PC-3 (cell line): Measurements from ENCODE around the gene STK39. TPM values are rescaled to one million over a fixed set of nuclear protein-coding genes. Genes with fewer than 3 reads are reported as not detected.

Experiments
- ATAC-seq: fragments of 200-7000 bp; cut with Tn5 transposase; 2 replicates; pipeline ENCODE4 v1.9.1; 2020; ENCODE audit warnings: mild to moderate bottlenecking, moderate library complexity
- BruUV-seq: library from RNA; stranded (reverse); fragments of 400-500 nt; replicated peaks from 2 replicates; lab custom pipeline; 2021; lab: Mats Ljungman, UMichigan
- CTCF ChIA-PET: fragments of 300-600 bp; sonication (Branson Sonifier 250); formaldehyde crosslinking; loops from one replicate; lab custom pipeline; 2022; ENCODE audit warnings: antibody characterized with exemption; lab: Charles Lee
- POLR2A ChIA-PET: fragments of 300-600 bp; sonication (Branson Sonifier 250); formaldehyde crosslinking; loops from one replicate; lab custom pipeline; 2022; ENCODE audit warnings: antibody characterized with exemption; ENCODE audit not compliant: unreplicated experiment; lab: Charles Lee
- DNase-seq: peaks from one replicate; pipeline ENCODE4 v3.0.0-alpha.2; 2015
- H2AFZ ChIP-seq: fragments of 300-600 bp; sonication (generic); 2 replicates; pipeline ENCODE4 v1.6.0; 2016; ENCODE audit warnings: antibody characterized with exemption, low read length
- H3F3A ChIP-seq: fragments of 300-600 bp; sonication (generic); one replicate; pipeline ENCODE4 v1.6.0; 2017; ENCODE audit warnings: antibody characterized with exemption, low read length, control low read depth, mild to moderate bottlenecking; ENCODE audit not compliant: unreplicated experiment
- H3K27ac ChIP-seq: fragments of 300-600 bp; sonication (generic); 2 replicates; pipeline ENCODE4 v1.5.1; 2016; ENCODE audit warnings: mild to moderate bottlenecking, low read length
- H3K27me3 ChIP-seq: fragments of 300-600 bp; sonication (generic); 2 replicates; pipeline ENCODE4 v1.6.1; 2016; ENCODE audit warnings: low read length, mixed read lengths
- H3K36me3 ChIP-seq: fragments of 300-600 bp; sonication (generic); 2 replicates; pipeline ENCODE4 v1.6.1; 2016; ENCODE audit warnings: low read depth, mixed run types, low read length, mixed read lengths
- H3K4me1 ChIP-seq: fragments of 300-600 bp; sonication (generic); 2 replicates; pipeline ENCODE4 v1.5.1; 2016; ENCODE audit warnings: low read length; ENCODE audit not compliant: insufficient read depth
- H3K4me2 ChIP-seq: fragments of 300-600 bp; sonication (generic); 2 replicates; pipeline ENCODE4 v1.6.0; 2016; ENCODE audit warnings: low read length
- H3K4me3 ChIP-seq: fragments of 300-600 bp; sonication (generic); 2 replicates; pipeline ENCODE4 v1.5.1; 2016; ENCODE audit warnings: mild to moderate bottlenecking, low read length, mixed read lengths
- H3K79me2 ChIP-seq: fragments of 300-600 bp; sonication (generic); 2 replicates; pipeline ENCODE4 v1.6.1; 2017; ENCODE audit warnings: low read length, mixed read lengths
- H3K9ac ChIP-seq: fragments of 300-600 bp; sonication (generic); 2 replicates; pipeline ENCODE4 v1.6.0; 2016; ENCODE audit warnings: mild to moderate bottlenecking, low read length
- H3K9me2 ChIP-seq: fragments of 300-600 bp; sonication (generic); replicated peaks from 2 replicates; pipeline ENCODE4 v1.6.1; 2016; ENCODE audit warnings: mixed run types, low read length, mixed read lengths
- H3K9me3 ChIP-seq: fragments of 300-600 bp; sonication (generic); 2 replicates; pipeline ENCODE4 v1.6.1; 2016; ENCODE audit warnings: low read length, mixed read lengths
- H4K20me1 ChIP-seq: fragments of 300-600 bp; sonication (generic); 2 replicates; pipeline ENCODE4 v1.6.1; 2016; ENCODE audit warnings: low read length, mixed read lengths
- CTCF ChIP-seq: fragments of 300-600 bp; sonication (generic); conservative IDR thresholded peaks from 2 replicates; pipeline ENCODE4 v1.5.1; 2017; ENCODE audit warnings: antibody characterized with exemption, low read depth, mild to moderate bottlenecking, low read length
- EZH2 ChIP-seq: fragments of 300-600 bp; sonication (generic); IDR thresholded peaks from one replicate; pipeline ENCODE4 v1.6.1; 2017; ENCODE audit warnings: antibody characterized with exemption, mild to moderate bottlenecking, low read length; ENCODE audit not compliant: unreplicated experiment
- EZH2phosphoT487 ChIP-seq: fragments of 300-600 bp; sonication (generic); IDR thresholded peaks from 2 replicates; pipeline ENCODE4 v1.6.1; 2018; ENCODE audit warnings: mild to moderate bottlenecking, antibody characterized with exemption, low read length, borderline replicate concordance
- intact Hi-C: fragments of 100-400 bp; cut with micrococcal nuclease; formaldehyde crosslinking; loops from 2 replicates; pipeline ENCODE4 v1.9.0; 2023
- total RNA-seq: library from RNA; depleted of rRNA; stranded (reverse); fragments of >200 nt; gene quantifications from 2 replicates; pipeline ENCODE4 v1.2.3, GENCODE V29; 2014

Gene STK39
- total RNA-seq, 1 experiment from 2014 or later = 17.9 TPM

- no peak for ATAC-seq
- no peaks in the 10 kb centered on the region for H3K9me2 ChIP-seq
- no peaks in the 10 kb centered on the region for H3K36me3 ChIP-seq
- no peak overlapping the region for H3K9ac ChIP-seq
- POLR2A ChIA-PET = no interaction called here
- H3K79me2 ChIP-seq = peaks cover 44% of the 10 kb centered on the region
- H3K4me1 ChIP-seq = peaks cover under 1% of the 10 kb centered on the region; the same call in 1 of the 2 replicates
- TF ChIP-seq EZH2 = no peak
- TF ChIP-seq CTCF = no peak
- TF ChIP-seq EZH2phosphoT487 = no peak
- H3K4me3 ChIP-seq = no peak overlapping the region
- H3F3A ChIP-seq = no peaks in the 10 kb centered on the region
- intact Hi-C loops = no loop called here
- no peaks in the 10 kb centered on the region for H3K27me3 ChIP-seq
- CTCF ChIA-PET = no interaction called here
- no peaks in the 10 kb centered on the region for H4K20me1 ChIP-seq
- no peaks in the 10 kb centered on the region for H3K9me3 ChIP-seq
- H2AFZ ChIP-seq = no peak overlapping the region
- DNase-seq = no peak
- BruUV-seq = no TSS peak
- no peak overlapping the region for H3K27ac ChIP-seq
- no peak overlapping the region for H3K4me2 ChIP-seq
Measured at GRCh38 chr2:168222088-168222487, 25.3 kb downstream of the STK39 start.

- no peak for TF ChIP-seq EZH2
- no peak for TF ChIP-seq CTCF
- no peak for TF ChIP-seq EZH2phosphoT487
- no peak for DNase-seq
- H3K9ac ChIP-seq = no peak overlapping the region
- H2AFZ ChIP-seq = no peak overlapping the region
- ATAC-seq = no peak; the same call in 1 of the 2 replicates
- POLR2A ChIA-PET = no interaction called here
- H3K4me3 ChIP-seq = no peak overlapping the region
- H3K27me3 ChIP-seq = no peaks in the 10 kb centered on the region
- BruUV-seq = no TSS peak
- H3K4me1 ChIP-seq = peaks cover 10% of the 10 kb centered on the region
- no peaks in the 10 kb centered on the region for H4K20me1 ChIP-seq
- CTCF ChIA-PET = no interaction called here
- H3K36me3 ChIP-seq = no peaks in the 10 kb centered on the region
- H3K9me2 ChIP-seq = no peaks in the 10 kb centered on the region
- no peaks in the 10 kb centered on the region for H3F3A ChIP-seq
- intact Hi-C loops = no loop called here
- H3K9me3 ChIP-seq = no peaks in the 10 kb centered on the region
- no peak overlapping the region for H3K27ac ChIP-seq
- H3K4me2 ChIP-seq = no peak overlapping the region
- H3K79me2 ChIP-seq = peaks cover 45% of the 10 kb centered on the region
Measured at GRCh38 chr2:168220965-168221819, 26.2 kb downstream of the STK39 start.

- TF ChIP-seq EZH2phosphoT487 (no peak), CTCF (no peak), EZH2 (no peak)
- ATAC-seq (no peak), DNase-seq (no peak)
- Histone ChIP-seq H3K9me2 (no peaks in the 10 kb centered on the region), H3K36me3 (no peaks in the 10 kb centered on the region), H3K4me3 (no peak overlapping the region), H3K4me1 (peaks cover 15% of the 10 kb centered on the region), H3K27me3 (no peaks in the 10 kb centered on the region), H4K20me1 (no peaks in the 10 kb centered on the region), H3K27ac (no peak overlapping the region), H3F3A (no peaks in the 10 kb centered on the region), H3K79me2 (peaks cover 61% of the 10 kb centered on the region), H3K9ac (no peak overlapping the region), H3K4me2 (no peak overlapping the region), H3K9me3 (no peaks in the 10 kb centered on the region), H2AFZ (no peak overlapping the region)
- ChIA-PET CTCF (no interaction called here), POLR2A (interaction anchor here (0.7 kb wide), 1 partner anchor 29 kb away, joined by 3 read pairs; the partner anchor contains the start of gene STK39)
- intact Hi-C loops = no loop called here
- BruUV-seq = no TSS peak
Measured at GRCh38 chr2:168217920-168218319, 29.5 kb downstream of the STK39 start.
